ENCODE data around the gene WFDC1.

- TF ChIP-seq CTCF (conservative IDR thresholded peaks at IDR 0.05; ENCODE audit: low read length) (no peak), EZH2phosphoT487 (IDR thresholded peaks at IDR 0.05; ENCODE audit: borderline replicate concordance, low read depth, low read length) (no peak)
Observed at GRCh38 chr16:84254062-84254461, 40.6 kb upstream of the WFDC1 start.

Measured in OCI-LY7 (cell line).